GM18520 (cell line): ENCODE measurements around the gene NDUFB10.

Source experiments
- ATAC-seq: cut with Tn5 transposase; IDR thresholded peaks from one replicate; pipeline ENCODE4 v1.9.1; 2021; ENCODE audit not compliant: unreplicated experiment

The NDUFB10 gene

GRCh38 chr16:2001035-2001434 lies 41.7 kb downstream of the NDUFB10 start:
- ATAC-seq = no peak

DNA sequence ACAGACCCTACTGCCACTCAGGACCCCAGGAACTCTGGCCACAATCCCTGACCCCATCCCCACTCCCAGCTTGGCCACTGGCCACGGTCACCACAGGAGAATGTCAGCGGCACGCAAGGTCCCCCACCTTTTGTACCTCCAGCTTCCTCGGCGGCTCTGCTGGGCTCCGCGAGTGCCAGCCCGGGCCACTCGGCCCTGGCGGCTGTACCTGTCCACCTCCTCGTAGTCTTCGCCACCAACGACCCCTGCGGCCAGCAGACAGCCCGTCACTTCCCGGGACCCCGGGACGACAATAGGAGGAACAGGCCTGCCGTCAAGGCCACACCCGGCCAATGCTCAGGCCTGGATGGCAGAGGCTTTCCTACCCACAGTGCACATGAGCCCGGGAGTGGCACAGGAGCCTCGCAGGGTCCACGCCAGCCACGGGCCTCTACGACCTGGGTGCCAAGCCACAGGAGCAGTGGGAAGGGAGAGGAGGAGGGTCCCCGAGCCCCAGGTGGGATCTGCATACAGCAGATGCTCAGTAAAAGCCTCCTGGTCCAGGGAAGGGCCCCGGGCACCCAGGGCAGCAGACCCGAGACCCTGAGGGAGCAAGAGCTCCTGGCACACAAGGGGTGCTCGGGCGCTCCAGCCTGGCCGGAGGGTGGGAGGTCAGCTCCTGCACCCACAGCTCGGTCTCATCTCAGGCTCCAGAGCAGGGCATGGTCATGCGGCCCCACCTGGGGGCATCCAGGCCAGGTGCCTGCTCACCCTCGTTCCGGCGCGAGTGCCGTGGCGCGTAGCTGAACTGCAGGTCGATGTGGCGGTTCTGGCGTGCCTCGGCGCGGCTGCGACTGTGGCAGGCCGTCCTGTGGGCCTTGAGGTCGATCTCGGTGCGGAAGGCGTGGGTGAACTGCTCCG lies 42.4 kb downstream of the NDUFB10 start:
- no peak for ATAC-seq

- no peak for ATAC-seq
Observed at GRCh38 chr16:2002406-2003230, 43.3 kb downstream of the NDUFB10 start.

GRCh38 chr16:2003231-2003826 lies 44.0 kb downstream of the NDUFB10 start:
- no peak for ATAC-seq

DNA sequence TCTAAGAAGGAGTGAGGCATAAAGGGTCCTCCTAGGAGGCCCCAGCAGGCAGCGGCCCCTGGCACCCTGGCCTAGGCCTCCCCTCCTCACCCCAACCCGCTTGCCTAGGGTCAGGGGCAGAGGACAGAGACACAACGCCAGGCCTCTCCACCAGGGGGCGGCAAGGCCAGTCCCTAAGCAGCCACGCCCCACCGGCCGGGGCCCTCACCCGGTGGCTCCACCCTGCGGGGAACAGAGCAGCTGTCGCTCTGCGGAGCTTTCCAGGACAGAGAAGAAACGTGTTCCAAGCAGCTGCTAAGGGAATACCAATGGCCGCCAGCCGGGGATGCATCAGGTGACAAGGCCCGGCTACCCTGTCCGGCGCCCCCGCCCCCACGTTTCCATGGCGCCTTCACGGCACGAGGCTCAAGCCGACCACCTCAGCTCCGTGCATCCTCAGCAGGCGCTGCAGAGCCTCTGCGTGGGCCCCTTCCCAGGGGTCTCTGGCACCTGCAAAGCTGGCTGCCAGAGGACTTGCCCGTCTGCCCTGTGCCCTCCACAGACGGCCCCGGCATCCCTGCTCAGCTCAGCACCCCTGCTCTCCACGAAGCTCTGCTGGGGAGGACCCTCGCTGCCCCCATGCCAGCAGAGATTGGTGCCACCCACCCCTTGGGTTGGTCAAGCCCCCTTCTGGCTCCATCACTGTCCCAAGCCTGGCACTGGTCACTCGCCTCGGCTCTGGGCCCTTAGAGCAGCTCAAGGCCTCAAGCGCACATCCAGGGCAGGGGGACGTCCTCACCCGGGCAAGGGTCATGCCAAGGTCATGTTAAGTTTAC lies 44.7 kb downstream of the NDUFB10 start:
- no peak for ATAC-seq

DNA sequence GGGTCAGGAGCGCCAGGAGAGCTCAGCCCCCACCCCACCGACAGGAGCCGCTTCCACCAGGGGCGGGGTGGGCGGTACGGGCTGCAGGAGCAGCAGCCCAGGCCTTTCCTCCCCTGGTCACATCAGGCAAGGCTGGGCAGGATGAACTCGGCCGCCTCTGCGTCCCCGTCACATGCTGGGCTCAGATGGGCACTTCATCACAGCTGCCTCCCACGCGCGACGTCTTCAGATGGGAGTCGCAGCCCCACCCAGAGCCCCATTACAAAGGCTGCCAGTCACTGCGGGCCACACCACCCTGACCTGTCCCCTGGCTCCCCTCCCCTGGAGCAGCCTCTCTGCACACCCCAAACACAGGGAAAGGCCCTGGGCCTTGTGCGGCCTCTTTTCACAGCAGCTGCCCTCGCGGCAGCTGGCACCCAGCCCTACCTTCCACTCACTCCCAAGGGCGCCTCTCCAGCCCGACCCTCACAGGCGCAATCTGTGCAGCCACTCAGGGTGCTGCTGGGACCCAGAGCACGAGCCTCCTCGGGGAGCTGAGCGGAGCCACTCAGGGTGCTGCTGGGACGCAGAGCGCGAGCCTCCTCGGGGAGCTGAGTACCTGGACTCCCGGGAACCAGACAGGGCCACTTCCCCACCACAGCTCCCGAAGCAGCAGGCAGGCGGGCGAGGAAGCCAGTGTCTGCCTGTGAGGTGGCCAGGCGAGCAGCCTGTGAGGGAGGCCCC lies 45.6 kb downstream of the NDUFB10 start:
- no peak for ATAC-seq

GRCh38 chr16:2005646-2006045 lies 46.3 kb downstream of the NDUFB10 start:
- ATAC-seq = no peak

DNA sequence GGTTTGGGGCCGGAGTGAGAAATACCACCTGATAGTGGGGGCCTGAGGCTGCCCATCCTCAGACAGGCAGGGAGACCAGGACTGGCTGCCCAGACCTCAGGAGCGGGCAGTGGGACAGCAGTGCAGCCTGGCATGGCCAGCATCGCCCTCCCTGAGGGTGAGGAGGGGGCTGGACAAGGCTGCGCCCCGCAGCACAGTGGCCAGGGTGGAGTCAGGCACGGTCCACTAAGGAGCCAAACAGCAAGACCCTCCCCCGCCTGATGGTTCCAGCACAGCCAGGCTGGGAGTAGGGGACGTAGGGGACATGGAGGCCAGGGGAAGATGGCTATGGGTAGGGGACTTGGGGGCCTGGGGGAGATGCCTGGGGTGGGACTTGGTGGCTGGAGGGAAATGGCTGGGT lies 47.0 kb downstream of the NDUFB10 start:
- ATAC-seq = no peak

DNA sequence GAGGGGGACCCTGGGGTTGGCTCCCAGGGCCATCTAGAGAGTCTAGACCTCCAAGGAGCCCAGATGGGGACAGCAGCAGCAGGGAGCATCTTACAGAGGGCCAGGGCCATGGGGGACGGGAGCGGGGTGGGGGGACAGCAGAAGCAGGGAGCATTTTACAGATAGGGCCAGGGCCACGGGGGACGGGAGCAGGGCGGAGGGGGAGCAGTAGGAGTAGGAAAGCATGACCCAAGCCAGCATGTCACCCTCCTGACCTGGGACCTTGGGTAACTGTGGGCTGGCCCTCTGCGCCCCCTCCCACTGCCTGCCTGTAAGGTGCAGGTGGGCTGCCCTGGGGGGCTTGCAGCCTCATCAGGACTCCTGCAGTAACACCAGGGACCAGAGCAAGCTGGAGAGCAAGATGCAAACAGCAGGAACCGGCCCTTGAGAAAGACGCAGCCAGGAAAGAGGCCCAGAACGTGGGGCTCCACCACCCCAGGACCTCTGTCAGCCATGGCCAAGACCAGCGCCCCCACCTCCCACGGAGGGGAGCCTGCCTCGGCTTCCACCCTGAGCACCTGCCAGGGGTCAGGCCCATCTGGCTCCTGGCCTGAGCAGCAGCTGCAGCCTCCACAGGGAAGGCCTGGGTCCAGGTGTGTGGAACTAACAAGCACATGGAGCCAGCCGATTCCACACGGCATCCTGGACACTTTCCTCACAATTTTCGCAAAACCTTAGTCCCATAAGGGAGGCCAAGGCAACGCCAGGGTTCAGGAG lies 47.9 kb downstream of the NDUFB10 start:
- ATAC-seq = no peak

- ATAC-seq = no peak
Observed at GRCh38 chr16:2008009-2008526, 48.7 kb downstream of the NDUFB10 start.

DNA sequence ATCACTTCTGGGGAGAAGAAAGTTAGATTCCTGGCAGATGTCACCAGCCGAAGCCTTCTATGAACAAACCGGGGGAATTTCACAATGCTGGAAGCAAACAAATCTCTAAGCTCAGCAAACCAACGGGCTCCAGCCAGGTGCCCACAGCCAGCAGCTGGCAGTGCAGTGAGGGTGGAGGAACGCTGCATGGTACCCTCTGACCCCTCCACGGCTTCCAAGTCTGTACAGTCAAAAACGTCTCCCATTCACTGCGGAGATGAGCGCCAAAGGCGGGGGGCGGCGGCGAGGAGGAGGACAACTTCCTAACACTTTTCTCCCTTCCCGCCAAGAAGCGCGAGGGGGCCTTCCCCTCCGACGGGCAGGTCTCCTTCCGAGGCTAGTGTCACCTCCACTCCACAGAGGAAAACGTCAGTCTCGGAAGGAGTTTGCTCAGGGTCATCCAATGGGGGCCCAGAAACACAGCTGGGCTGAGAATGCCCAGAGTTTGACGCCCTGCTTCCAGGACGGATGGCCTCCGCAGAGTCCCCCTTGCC lies 49.4 kb downstream of the NDUFB10 start:
- ATAC-seq = no peak

DNA sequence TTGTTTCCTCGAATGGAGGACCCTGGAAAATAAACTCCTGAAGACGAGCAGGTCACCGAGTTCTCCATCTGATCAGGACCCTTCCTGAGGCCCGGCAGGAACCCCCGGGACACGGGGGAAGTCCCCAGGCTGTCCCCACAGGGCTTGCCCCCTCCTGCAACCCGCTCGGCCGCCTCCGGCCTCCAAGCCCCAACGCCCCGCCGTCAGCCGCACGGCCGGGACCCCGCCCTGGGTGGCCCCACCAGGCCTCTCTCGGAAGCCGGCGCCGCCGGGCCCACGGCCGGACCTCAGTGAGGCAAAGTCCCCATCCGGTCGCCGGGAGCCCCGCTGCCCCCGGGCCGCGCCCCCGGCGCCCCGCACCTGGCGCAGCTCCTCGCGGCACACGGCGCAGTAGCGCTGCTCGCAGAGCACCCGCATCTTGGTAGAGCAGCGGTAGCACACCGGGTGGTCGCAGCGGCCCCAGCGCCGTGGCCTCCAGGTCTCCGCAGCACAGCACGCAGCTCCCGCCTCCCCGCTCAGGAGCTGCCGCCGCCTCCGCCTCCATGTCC lies 49.9 kb downstream of the NDUFB10 start:
- peak; percentile 31 for ATAC-seq

- peak; percentile 71 for ATAC-seq
Observed at GRCh38 chr16:2009791-2010510, 50.6 kb downstream of the NDUFB10 start, which contains the start of gene ZNF598. Gene ZNF598 (minus strand): TSS chr16:2009821.
